ENCODE data around the gene PSMA4.
"Not testable (repeated sequence)": the region's sequence is repeated elsewhere in the genome, so short reads cannot be mapped to it uniquely, and the experiment has no call there.

The PSMA4 gene

DNA sequence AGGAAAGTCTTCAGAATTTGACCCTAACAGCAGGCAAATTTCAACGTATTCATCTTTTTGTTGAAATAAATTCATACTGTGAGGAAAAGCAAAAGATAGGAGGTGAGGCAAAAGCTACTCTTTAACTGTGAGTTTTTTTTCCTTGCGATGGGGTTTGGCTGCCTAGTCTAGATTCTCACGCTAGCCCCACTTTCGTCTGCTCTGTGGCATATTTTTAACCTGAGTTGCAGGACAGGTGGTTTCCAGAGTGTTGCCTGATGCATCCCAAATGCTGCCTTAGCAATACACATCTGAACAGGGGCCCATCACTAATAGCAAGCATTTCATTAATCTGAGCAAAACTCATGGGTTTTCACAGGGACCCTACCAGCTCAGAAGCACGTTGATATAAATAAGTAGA is 11.7 kb downstream of the PSMA4 start:
- DNase-seq (ENCODE audit: low spot score): no peak

DNA sequence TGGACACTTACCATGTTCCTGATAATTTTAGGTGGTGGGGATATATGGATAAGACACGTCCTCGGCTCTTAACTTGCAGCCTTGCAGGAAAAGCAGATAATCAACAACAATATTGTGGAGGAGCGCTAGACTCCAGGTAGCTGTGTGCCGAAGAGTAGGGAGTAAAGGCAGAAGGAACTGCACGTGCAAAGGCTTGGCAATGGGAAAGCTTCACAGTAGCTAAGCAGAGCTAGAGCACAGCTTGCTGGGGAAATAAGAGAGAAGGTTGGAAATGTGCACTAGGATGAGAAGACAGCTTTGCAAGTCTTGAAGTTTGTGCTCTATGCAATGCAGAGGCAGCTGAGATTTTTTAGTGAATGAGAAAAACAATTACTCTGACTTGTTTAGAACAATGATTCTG is 12.4 kb downstream of the PSMA4 start:
- DNase-seq (ENCODE audit: low spot score): no peak

DNA sequence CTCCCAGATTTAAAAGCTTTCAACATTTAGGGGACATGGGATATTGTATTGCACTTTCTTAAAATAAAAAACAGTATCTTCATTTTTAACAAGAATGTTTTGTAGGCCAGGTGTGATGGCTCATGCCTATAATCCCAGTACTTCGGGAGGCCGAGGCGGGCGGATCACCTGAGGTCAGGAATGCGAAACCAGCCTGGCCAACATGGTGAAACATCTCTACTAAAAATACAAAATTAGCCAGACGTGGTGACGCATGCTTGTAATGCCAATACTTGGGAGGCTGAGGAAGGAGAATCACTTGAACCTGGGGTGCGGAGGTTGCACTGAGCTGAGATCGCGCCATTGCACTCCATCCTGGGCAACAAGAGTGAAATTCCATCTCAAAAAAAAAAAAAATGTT is 20.0 kb downstream of the PSMA4 start:
- not testable (repeated sequence) for DNase-seq (ENCODE audit: low spot score)

DNA sequence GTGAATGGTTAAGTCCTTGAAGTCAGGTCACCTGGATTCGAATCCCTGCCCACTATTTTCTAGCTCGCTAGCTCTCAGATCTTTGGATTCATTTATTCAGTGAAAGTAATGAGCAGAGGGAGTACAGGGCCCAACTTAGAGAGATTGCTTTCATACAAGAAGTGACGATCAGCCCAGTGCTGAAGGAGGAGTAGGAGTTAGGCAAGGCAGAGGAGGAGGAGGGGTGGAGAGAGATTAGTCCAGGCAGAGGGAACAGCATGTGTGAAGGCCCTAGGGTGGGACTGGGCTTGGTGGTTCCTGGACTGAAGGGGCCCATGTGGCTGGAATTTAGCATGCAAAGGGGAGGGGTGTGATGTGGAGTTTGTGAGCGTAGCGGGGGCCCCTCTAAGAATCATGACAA is 21.2 kb downstream of the PSMA4 start:
- no peak for DNase-seq (ENCODE audit: low spot score)

DNA sequence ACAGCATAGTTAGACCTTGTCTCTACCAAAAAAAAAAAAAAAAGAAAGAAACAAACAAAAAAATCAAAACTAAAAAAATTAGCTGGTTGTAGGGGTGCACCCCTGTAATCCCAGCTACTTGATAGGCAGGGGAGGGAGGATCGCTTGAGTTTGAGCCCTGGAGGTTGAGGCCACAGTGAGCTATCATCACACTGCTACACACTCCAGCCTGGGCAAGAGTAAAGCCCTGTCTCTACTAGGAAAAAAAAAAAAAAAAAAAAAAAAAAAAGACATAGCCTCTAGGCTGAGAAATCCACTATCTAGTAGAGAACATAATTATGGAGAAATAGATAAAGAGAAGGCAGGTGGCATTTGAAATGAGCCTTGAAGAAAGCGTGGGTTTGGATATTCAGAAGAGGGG is 22.8 kb downstream of the PSMA4 start:
- DNase-seq (ENCODE audit: low spot score): no peak

DNA sequence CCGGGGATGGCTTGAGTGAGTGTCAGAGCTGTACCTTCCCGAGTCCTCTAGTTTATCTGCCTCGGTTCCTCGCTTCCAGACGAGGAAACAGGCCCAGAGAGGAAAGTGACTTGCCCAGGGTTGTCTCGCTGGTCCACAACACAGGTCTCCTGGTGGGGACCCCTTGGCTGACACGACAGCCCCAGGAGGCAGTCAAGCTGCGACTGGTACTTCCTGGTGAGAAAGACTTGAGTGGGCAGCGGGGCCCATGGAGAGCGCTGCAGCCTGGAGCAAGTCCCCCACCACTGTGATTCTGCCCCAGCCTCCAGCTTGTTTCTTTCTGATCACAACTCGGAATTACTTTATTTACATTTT is 24.5 kb downstream of the PSMA4 start:
- no peak for DNase-seq (ENCODE audit: low spot score)

DNA sequence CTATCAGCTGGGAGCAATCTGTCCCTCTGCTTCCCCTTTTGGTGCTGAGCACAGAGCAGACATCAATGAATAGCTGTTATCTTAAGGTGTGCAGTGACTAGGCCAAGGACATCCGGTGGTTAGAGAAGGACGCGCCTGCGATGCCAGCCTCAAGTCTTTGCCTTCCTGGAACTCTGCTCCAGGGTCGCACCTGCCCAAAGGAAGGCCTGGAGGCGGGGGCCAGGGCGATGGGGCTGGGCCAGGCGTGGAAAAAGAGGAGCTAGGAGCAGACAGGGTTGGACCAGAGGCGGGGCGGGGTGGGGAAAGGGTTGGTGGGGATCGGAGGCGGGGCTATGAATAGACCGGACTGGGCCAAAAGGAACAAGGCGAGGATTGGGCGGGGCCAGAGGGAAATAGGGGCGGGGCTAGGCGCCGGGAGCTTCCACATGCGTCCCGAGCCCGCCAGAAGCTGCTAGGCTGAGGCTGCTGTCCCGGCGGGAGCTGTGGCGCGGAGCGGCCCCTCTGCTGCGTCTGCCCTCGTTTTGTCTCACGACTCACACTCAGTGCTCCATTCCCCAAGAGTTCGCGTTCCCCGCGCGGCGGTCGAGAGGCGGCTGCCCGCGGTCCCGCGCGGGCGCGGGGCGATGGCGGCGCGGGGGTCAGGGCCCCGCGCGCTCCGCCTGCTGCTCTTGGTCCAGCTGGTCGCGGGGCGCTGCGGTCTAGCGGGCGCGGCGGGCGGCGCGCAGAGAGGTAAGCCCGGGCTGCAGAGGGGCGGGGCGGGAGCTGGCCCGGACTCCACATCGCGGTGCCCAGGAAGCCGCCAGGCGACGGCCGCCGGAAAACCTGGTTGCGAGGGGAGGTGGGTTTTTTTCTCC is 25.1 kb downstream of the PSMA4 start, which contains the start of gene CHRNA5:
CHRNA5 (plus strand) TSS at position 424 of the 854 bp plus-strand sequence; CDS start at position 624, 200 bp downstream.
- no peak for DNase-seq (ENCODE audit: low spot score)

DNA sequence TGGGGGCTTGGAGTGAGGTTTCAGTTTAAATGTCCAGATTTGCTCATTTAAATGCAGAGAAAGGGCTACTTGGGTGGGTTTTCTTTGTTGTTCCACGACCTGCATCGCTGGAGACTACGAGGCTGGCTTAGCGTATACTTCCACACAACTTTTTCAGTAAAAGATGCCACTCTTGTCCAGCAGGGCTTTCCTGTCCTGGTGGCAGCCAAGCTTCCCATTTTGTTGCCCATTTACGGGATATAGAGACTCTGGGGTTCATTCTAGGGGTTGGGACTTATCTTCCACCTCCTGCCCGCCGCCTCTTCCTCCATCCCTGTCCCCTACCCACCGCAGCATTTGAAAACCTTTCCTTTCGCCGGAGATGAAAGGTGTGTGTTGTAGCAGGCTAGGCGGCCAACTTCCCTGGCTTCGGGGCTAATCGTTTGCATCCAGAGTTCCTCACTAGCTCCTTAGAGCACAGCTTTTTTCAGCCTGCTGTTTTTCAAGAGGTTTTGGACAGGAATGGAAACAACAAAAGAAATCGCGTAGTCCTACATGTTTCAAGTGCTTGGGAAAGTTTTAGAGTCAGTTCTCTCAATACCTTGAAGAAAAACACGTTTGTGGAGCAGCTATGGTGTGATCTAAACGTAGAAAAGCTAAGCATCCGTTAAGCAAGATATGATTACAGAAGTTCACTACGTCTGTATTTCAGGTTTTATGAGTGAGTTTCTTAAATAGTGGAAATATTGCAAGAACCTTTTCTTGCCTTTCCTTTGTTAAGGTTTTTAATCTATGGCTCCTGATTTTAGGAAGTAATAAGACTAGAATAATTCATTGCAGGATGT is 25.9 kb downstream of the PSMA4 start:
- no peak for DNase-seq (ENCODE audit: low spot score)

DNA sequence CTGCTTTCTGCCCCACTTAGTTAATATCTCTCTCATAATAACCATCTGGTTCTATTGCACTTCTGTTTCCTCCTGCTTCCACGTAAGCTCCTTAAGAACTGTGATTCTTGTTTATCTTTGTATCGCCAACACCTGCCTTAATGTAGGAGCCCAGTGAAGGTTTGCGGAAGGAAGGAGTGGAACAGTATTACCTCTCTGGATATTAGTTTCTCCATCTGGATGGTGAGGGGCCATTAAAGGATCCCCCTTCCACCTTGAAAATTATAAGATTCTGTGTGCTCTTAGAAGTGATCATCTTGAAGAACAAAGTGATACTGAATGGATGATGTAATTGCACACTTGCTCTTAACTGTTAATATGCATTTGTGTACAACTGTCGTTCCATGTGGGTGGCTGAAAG is 27.3 kb downstream of the PSMA4 start:
- no peak for DNase-seq (ENCODE audit: low spot score)

DNA sequence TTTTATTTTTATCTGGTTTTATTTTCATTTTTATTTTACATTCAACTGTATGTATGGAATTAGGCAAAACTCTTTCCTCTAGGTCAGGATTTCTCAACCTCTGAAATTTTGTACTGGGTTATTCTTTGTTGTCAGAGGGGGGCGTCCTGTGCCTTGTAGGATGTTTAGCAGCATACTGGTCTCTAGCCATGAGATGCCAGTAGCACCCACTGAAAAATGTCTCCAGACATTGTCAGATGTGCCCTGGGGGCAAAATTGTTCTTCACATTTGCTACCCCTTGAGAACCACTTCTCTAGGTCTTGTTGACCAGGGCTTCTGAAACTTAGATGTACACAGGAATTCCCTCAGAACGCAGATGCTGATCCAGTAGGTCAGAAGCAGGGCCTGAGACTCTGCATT is 30.5 kb downstream of the PSMA4 start:
- no peak for DNase-seq (ENCODE audit: low spot score)

DNA sequence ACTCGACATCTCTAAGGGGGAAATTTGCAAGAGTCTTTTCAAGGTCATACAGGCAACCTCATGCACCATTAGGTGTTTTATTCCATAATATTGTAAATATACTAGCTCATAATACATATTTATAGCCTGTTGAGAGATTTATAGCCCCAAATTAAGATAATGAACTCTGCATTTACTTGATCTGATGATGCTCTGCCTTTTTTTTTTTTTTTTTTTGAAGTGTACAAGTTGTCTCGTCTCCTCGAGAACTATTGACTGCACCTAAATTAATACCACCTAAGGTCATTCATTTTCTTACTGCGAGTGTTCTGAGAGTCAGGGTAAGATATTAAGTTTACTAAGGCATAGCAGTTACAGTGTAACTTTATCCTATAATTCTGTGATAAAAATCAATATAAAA is 31.1 kb downstream of the PSMA4 start:
- no peak for DNase-seq (ENCODE audit: low spot score)

DNA sequence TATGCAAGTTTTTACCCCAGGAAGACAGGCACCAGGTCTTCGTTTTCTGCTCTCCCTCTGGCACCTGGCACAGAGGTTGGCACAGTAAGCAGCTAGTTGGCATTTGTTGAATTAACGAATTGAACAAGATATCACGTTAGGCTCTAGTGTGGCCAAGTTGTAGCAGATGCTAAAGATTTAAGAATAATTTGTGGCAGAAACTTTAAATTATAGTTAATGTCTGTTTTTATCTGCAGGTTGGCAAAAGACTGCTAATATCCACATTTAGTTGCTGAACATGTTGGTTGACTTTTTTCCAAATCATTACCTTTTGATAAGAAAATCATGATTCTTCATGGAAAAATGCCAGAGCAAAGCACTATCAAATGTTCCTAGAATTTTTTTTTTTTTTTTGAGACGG is 33.2 kb downstream of the PSMA4 start:
- DNase-seq (ENCODE audit: low spot score): no peak

DNA sequence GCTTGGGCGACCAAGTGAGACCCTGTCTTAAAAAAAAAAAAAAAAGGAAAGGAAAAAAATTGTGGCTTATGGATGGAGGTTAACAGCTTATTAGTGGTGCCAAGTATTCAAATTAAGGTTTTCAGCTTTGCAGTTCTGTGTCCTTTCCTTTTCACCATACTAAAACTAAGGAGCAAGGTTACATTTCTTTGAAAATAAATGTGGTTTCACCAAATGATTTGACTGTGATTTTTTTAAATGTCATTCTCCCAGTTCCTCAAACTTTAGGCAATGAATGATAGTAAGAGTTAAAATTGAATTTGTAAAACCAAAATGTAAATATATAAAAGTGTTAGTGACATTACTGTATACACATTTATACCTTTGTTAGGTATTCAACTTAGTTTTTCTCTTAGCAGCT is 34.7 kb downstream of the PSMA4 start:
- DNase-seq (ENCODE audit: low spot score): no peak

DNA sequence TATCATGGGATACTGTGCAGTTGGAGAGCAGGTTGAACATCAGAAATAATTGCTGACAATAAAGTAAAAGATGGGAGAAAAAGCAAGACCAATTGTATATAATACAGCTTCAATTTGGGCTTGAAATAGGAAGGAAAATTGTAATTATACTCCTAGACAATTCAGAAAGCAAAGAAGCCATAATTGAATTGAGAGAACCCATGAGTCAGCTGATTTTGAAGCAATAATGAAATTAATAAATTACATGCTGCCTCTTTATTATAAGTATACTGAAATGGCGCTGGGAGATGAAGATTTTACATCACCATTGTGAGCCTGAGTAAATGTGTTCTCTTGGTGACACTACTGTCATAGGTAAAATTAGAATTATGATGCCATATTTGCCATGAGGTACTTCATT is 57.3 kb downstream of the PSMA4 start:
- DNase-seq (ENCODE audit: low spot score): no peak

DNA sequence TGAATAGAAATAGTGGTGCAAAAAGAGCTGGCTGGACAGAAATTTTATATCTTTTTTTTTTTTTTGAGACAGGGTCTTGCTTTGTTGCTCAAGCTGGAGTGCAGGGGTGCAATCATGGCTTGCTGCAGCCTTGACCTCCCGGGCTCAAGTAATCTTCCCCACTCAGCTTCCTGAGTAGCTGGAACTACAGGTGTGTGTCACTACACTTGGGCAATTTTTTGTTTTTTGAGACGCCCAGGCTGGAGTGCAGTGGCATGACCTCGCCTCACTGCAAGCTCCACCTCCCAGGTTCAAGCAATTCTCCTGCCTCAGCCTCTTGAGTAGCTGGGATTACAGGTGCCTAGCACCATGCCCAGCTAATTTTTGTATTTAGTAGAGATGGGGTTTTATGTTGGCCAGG is 58.1 kb downstream of the PSMA4 start:
- DNase-seq (ENCODE audit: low spot score): no peak

DNA sequence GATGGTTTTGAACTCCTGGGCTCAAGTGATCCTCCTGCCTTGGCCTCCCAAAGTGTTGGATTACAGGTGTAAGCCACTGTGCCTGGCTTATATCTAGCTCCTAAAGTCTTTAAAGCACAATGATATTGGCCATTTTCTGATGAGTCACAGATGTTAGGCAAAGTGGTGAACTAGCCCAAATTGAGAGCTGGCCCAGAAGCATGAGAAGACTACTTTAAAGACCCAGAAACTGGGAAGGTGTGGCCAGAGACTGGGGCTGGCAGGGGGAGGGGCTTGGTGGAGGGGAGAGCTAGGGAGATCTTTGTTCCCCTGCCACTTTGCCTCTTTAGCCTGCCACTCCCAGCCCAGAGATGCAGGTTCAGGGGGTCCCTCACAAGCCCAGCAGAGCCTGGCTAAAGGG is 58.9 kb downstream of the PSMA4 start:
- no peak for DNase-seq (ENCODE audit: low spot score)

All from globus pallidus (tissue), 1 donor.